ENCODE measurements around the gene EXOC6B. TPM values are rescaled to one million over a fixed set of nuclear protein-coding genes. Genes with fewer than 3 reads are reported as not detected.

Gene EXOC6B
- total and polyA plus RNA-seq, 2 of the 8 experiments (the other 6 are each of a cell fraction or from before 2014, with no cell fraction given), result 13.5 to 33.0 TPM

GRCh38 chr2:72533765-72534164 is 292.1 kb downstream of the EXOC6B start (continued):
- TF ChIP-seq SIX5 (IDR thresholded peaks at IDR 0.05; ENCODE audit: low read depth, low read length) (no peak), RBBP5 (IDR thresholded peaks at IDR 0.05; ENCODE audit: borderline replicate concordance, low read depth, low read length) (no peak), CREB1 (IDR thresholded peaks at IDR 0.05) (no peak), SUZ12 (IDR thresholded peaks at IDR 0.05; ENCODE audit: low read length) (no peak), TAF1 (IDR thresholded peaks at IDR 0.05; ENCODE audit: low read depth, low read length) (no peak), EP300 (IDR thresholded peaks at IDR 0.05; ENCODE audit: borderline replicate concordance in 1 of 2, low read depth in 2 of 2, low read length in 2 of 2) (no peak)
